ENCODE results near the gene BID.

- no peak for TF ChIP-seq CTCF (IDR thresholded peaks at IDR 0.05; ENCODE audit: poor library complexity, severe bottlenecking)
- TF ChIP-seq EP300 (conservative IDR thresholded peaks at IDR 0.05; ENCODE audit: poor library complexity, severe bottlenecking): no peak
- no peak for TF ChIP-seq SMC3 (conservative IDR thresholded peaks at IDR 0.05; ENCODE audit: poor library complexity)
Observed at GRCh38 chr22:17734187-17734586, 40.1 kb downstream of the BID start.

Measured in neural cell (in vitro differentiated cells).